ENCODE results near the gene PEAK3.

PEAK3 gene

GRCh38 chr19:2269244-2270156 is 12.5 kb downstream of the PEAK3 start:
- DNase-seq: peak; percentile 99

GRCh38 chr19:2268861-2269243 is 13.1 kb downstream of the PEAK3 start:
- no peak for DNase-seq

GRCh38 chr19:2268480-2268830 is 13.5 kb downstream of the PEAK3 start:
- no peak for DNase-seq

- DNase-seq: no peak
Observed at GRCh38 chr19:2266183-2266993, 15.6 kb downstream of the PEAK3 start.

- peak; percentile 68 for DNase-seq
Observed at GRCh38 chr19:2261438-2262172, 20.4 kb downstream of the PEAK3 start.

GRCh38 chr19:2260341-2260805 is 21.6 kb downstream of the PEAK3 start:
- DNase-seq: no peak

GRCh38 chr19:2259336-2259735 is 22.6 kb downstream of the PEAK3 start:
- no peak for DNase-seq

GRCh38 chr19:2255982-2256685 is 25.8 kb downstream of the PEAK3 start, which contains the start of gene JSRP1:
JSRP1 (minus strand) TSS chr19:2256417; CDS start chr19:2255314, 1,103 bp downstream.
- DNase-seq: no peak

- no peak for DNase-seq
Observed at GRCh38 chr19:2255112-2255845, 26.7 kb downstream of the PEAK3 start.

- DNase-seq: no peak
Observed at GRCh38 chr19:2254064-2254872, 27.7 kb downstream of the PEAK3 start.

- DNase-seq: peak; percentile 37
Observed at GRCh38 chr19:2253106-2254063, 28.6 kb downstream of the PEAK3 start.

GRCh38 chr19:2252797-2253105 is 29.2 kb downstream of the PEAK3 start:
- no peak for DNase-seq

- no peak for DNase-seq
Observed at GRCh38 chr19:2252055-2252796, 29.7 kb downstream of the PEAK3 start.

- no peak for DNase-seq
Observed at GRCh38 chr19:2251106-2252054, 30.6 kb downstream of the PEAK3 start.

- DNase-seq: no peak
Observed at GRCh38 chr19:2250766-2251105, 31.2 kb downstream of the PEAK3 start.

- DNase-seq: peak; percentile 30
Observed at GRCh38 chr19:2249880-2250765, 31.9 kb downstream of the PEAK3 start.

All from activated CD4-positive, alpha-beta T cell treated with anti-CD3 and anti-CD28 coated beads, Interleukin-10, Interleukin-2, amounts not matched to agents 100 ng/mL and 50 ng/mL, durations not matched to agents 16 hours and 8 hours (primary cell).